Measurements from ENCODE around the gene PURA.

DNA sequence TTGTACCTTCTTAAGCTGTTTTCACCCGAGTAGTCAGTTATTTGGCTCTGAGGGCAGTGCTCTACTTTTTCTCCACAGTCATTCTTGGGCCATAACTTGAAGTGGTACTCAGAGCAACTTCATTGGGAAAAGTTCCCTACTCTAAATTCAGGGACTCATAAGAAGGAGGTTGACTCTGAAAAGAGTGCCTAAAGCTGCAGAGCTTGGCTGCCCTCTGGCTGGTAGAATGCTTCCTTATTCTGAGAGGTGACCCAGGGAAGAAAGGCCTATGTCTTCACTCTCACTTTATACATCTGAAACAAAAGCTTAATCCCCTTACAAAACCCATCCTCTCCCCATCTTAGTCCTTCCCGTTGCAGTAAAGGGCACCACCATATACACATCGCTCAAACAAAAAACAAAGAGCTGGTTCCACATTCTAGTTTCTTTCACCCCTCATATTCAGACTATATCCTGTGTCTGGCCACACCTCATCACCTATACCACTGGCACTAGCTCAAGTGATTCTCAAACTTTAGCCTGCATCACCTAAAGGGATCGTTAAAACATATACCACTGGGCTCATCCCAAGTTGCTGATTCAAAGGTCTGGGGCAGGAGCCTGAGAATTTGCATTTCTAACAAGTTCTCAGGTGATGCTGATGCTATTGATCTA is 19.7 kb downstream of the PURA start:
- TF ChIP-seq CTCF (IDR thresholded peaks at IDR 0.05): peak in 4 of 6 experiments; percentile 27 to 50 (median 40)
- no peak for TF ChIP-seq POLR2AphosphoS5 (IDR thresholded peaks at IDR 0.05)
- TF ChIP-seq EP300 (IDR thresholded peaks at IDR 0.05): no peak

All from upper lobe of left lung (tissue), 4 donors.